ENCODE measurements around the gene ZC3H7B. TPM values are rescaled to one million over a fixed set of nuclear protein-coding genes. Genes with fewer than 3 reads are reported as not detected.

The ZC3H7B gene
- total RNA-seq, 1 experiment from 2014 or later, result 62.7 TPM

DNA sequence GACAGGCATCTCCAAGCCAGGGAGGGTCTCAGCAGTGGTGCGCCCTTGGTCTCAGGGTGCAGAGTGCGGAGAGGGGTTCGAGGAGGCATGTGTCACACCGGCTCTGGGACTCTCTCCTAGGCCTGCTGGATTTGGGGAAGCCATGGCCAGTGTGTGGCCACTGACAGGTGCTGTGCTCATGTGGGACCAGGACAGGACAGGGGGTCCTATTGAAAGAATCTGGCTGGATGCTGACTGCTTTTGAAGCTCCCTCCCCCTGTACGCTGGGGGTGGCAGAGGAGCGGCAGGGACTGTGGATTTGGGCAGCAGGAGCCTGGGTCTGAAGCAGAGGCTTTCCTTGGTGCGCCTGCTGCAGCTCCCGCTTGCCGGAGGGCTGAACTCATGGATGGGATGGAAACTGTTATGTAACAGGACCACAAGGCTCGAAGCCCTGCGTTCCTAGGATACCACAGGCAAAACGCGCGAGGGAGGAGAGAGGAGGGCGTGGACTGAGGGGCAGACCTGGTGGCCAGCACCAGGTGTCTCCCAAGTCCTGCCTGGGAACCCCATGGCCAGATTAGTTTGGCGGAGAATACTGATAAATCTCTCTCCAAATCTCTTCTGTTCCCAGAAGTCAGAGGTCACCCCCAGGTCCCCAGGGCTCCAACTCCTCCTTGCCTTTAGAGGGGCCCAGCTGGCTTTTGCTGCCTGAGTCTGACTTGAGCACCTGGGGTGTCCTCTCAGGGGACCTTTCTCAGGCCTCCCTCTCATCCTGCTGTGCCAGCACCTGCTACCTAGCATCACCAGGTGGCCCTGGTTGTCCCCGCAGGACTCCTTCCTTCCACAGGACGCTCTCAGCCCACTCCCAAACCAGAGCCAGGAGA, 66.6 kb downstream of the ZC3H7B start:
- BruUV-seq (replicated peaks), result no TSS peak
- intact Hi-C loops (cut with micrococcal nuclease; ENCODE audit: unreplicated experiment), result loop anchor here (1.0 to 5.0 kb wide), 2 partner anchors 13 to 81 kb away; partner anchors contain the start of genes RANGAP1 and TEF
- Histone ChIP-seq H3K9me3 (ENCODE audit: insufficient read depth, low read depth) (no peaks in the 10 kb centered on the region), H3K36me3 (ENCODE audit: low read depth) (no peaks in the 10 kb centered on the region), H4K20me1 (ENCODE audit: insufficient read depth) (no peaks in the 10 kb centered on the region), H3F3A (ENCODE audit: insufficient read depth, low read depth) (peaks cover 9% of the 10 kb centered on the region; the same call in 1 of the 2 replicates), H3K9me2 (ENCODE audit: insufficient read depth) (no peaks in the 10 kb centered on the region), H3K27me3 (ENCODE audit: insufficient read depth, low read depth) (no peaks in the 10 kb centered on the region), H3K4me2 (peak overlapping the region; percentile 52), H3K4me3 (no peak overlapping the region; the same call in 1 of the 2 replicates), H3K27ac (no peak overlapping the region), H3K79me2 (ENCODE audit: low read depth) (no peaks in the 10 kb centered on the region), H2AFZ (no peak overlapping the region), H3K4me1 (replicated peaks; ENCODE audit: insufficient read depth) (peaks cover 16% of the 10 kb centered on the region)
- no peak for TF ChIP-seq CTCF (conservative IDR thresholded peaks at IDR 0.05)
- no peak for TF ChIP-seq EZH2 (IDR thresholded peaks at IDR 0.05; ENCODE audit: low read depth)
- POLR2A ChIA-PET (ENCODE audit: unreplicated experiment), result interaction anchor here (0.6 to 1.2 kb wide), 2 partner anchors 13 to 508 kb away, joined by 5 to 37 read pairs; partner anchors contain the start of gene TEF
- DNase-seq, result peak; percentile 32 to 50
- CTCF ChIA-PET, result interaction anchor here (1.1 to 1.7 kb wide), 2 partner anchors 13 to 151 kb away, joined by 3 to 10 read pairs; partner anchors contain the start of gene TEF

- H3K9me2 ChIP-seq (ENCODE audit: insufficient read depth), result no peaks in the 10 kb centered on the region
- no peaks in the 10 kb centered on the region for H3K79me2 ChIP-seq (ENCODE audit: low read depth)
- no peak for DNase-seq
- H3K4me2 ChIP-seq, result no peak overlapping the region
- TF ChIP-seq CTCF (conservative IDR thresholded peaks at IDR 0.05) (no peak), EZH2 (IDR thresholded peaks at IDR 0.05; ENCODE audit: low read depth) (no peak)
- no peak overlapping the region for H3K4me3 ChIP-seq
- H3K36me3 ChIP-seq (ENCODE audit: low read depth), result no peaks in the 10 kb centered on the region
- no peak overlapping the region for H2AFZ ChIP-seq
- intact Hi-C loops (cut with micrococcal nuclease; ENCODE audit: unreplicated experiment), result loop anchor here (5.0 kb wide), 1 partner anchor 81 kb away; the partner anchor contains the start of gene RANGAP1
- BruUV-seq (replicated peaks), result no TSS peak
- ChIA-PET CTCF (no interaction called here), POLR2A (ENCODE audit: unreplicated experiment) (no interaction called here)
- H3F3A ChIP-seq (ENCODE audit: insufficient read depth, low read depth), result peaks cover 9% of the 10 kb centered on the region; the same call in 1 of the 2 replicates
- H3K9me3 ChIP-seq (ENCODE audit: insufficient read depth, low read depth), result no peaks in the 10 kb centered on the region
- H3K27ac ChIP-seq, result no peak overlapping the region
- peaks cover 16% of the 10 kb centered on the region for H3K4me1 ChIP-seq (replicated peaks; ENCODE audit: insufficient read depth)
- no peaks in the 10 kb centered on the region for H4K20me1 ChIP-seq (ENCODE audit: insufficient read depth)
- no peaks in the 10 kb centered on the region for H3K27me3 ChIP-seq (ENCODE audit: insufficient read depth, low read depth)
Observed at GRCh38 chr22:41368543-41369423, 67.5 kb downstream of the ZC3H7B start.

GRCh38 chr22:41369424-41369745, 68.1 kb downstream of the ZC3H7B start:
- Histone ChIP-seq H3K27ac (no peak overlapping the region), H3K4me3 (no peak overlapping the region), H4K20me1 (ENCODE audit: insufficient read depth) (no peaks in the 10 kb centered on the region), H2AFZ (no peak overlapping the region), H3K4me1 (replicated peaks; ENCODE audit: insufficient read depth) (peaks cover 16% of the 10 kb centered on the region), H3K9me2 (ENCODE audit: insufficient read depth) (no peaks in the 10 kb centered on the region), H3K9me3 (ENCODE audit: insufficient read depth, low read depth) (no peaks in the 10 kb centered on the region), H3K27me3 (ENCODE audit: insufficient read depth, low read depth) (no peaks in the 10 kb centered on the region), H3K4me2 (no peak overlapping the region), H3F3A (ENCODE audit: insufficient read depth, low read depth) (peaks cover 9% of the 10 kb centered on the region; the same call in 1 of the 2 replicates), H3K36me3 (ENCODE audit: low read depth) (no peaks in the 10 kb centered on the region), H3K79me2 (ENCODE audit: low read depth) (no peaks in the 10 kb centered on the region)
- no peak for DNase-seq
- ChIA-PET POLR2A (ENCODE audit: unreplicated experiment) (no interaction called here), CTCF (no interaction called here)
- TF ChIP-seq CTCF (conservative IDR thresholded peaks at IDR 0.05) (no peak), EZH2 (IDR thresholded peaks at IDR 0.05; ENCODE audit: low read depth) (no peak)
- BruUV-seq (replicated peaks), result no TSS peak
- intact Hi-C loops (cut with micrococcal nuclease; ENCODE audit: unreplicated experiment), result loop anchor here (5.0 kb wide), 1 partner anchor 82 kb away; the partner anchor contains the start of gene RANGAP1

All from PC-9 (cell line).